GM12878 (cell line): ENCODE results near the gene TMPRSS9. TPM values are rescaled to one million over a fixed set of nuclear protein-coding genes. Genes with fewer than 3 reads are reported as not detected.
"Not testable (repeated sequence)": the region's sequence is repeated elsewhere in the genome, so short reads cannot be mapped to it uniquely, and the experiment has no call there.

Experiments
- ATAC-seq: fragments of 200-7000 bp; cut with Tn5 transposase; 3 replicates; pipeline ENCODE4 v1.9.1; 2020; ENCODE audit warnings: mild to moderate bottlenecking, moderate library complexity
- BruUV-seq: library from RNA; stranded (reverse); fragments of 400-500 nt; replicated peaks from 2 replicates; lab custom pipeline; 2021; lab: Mats Ljungman, UMichigan
- CTCF ChIA-PET: fragments of 300-600 bp; sonication (Branson Sonifier 250); formaldehyde crosslinking; extraction: SDS; loops from one replicate; lab custom pipeline; 2021; ENCODE audit warnings: inconsistent platforms; lab: Yijun Ruan, JAX
- POLR2A ChIA-PET: fragments of 350-600 bp; formaldehyde crosslinking; extraction: SDS; loops from one replicate; lab custom pipeline; 2021; ENCODE audit warnings: inconsistent platforms; lab: Charles Lee
- RAD21 ChIA-PET: fragments of 300-600 bp; sonication (Branson Sonifier 250); formaldehyde crosslinking; loops from one replicate; lab custom pipeline; 2023; ENCODE audit warnings: antibody characterized with exemption; ENCODE audit not compliant: unreplicated experiment; lab: Charles Lee
- SMC1A ChIA-PET: fragments of 300-600 bp; sonication (Branson Sonifier 250); formaldehyde crosslinking; loops from one replicate; lab custom pipeline; 2023; ENCODE audit not compliant: unreplicated experiment, uncharacterized antibody; lab: Charles Lee
- DNase-seq: peaks from one replicate; pipeline ENCODE4 v3.0.0-alpha.2; 2011; ENCODE audit warnings: low read depth, low spot score
- FAIRE-seq: peaks from 3 replicates; lab custom pipeline; 2011; peaks lifted over from hg19 to GRCh38; lab: Jason Lieb, UNC
- H2AFZ ChIP-seq: 2 replicates; pipeline ENCODE4 v1.6.0; 2011; ENCODE audit warnings: low read depth, low read length, control low read depth; ENCODE audit not compliant: control insufficient read depth
- H3K27ac ChIP-seq: 2 replicates; pipeline ENCODE4 v1.5.1; 2011; ENCODE audit warnings: control low read depth; ENCODE audit not compliant: control insufficient read depth, insufficient read depth
- H3K27me3 ChIP-seq, 2 experiments: replicated peaks in 1 of 2; 2 replicates each; pipeline versions ENCODE4 v1.6.0 to v1.6.1; 2011; ENCODE audit warnings: low read length in 1 of 2; ENCODE audit not compliant: control insufficient read depth in 2 of 2, insufficient read depth in 2 of 2
- H3K36me3 ChIP-seq, 2 experiments: 2 replicates each; pipeline ENCODE4 v1.5.1; 2011; ENCODE audit warnings: low read length in 1 of 2; ENCODE audit not compliant: control insufficient read depth in 2 of 2, insufficient read depth in 2 of 2
- H3K4me1 ChIP-seq: 2 replicates; pipeline ENCODE4 v1.6.1; 2011; ENCODE audit warnings: mild to moderate bottlenecking, low read length, moderate library complexity, mixed read lengths; ENCODE audit not compliant: control insufficient read depth, insufficient read depth
- H3K4me2 ChIP-seq: 2 replicates; pipeline ENCODE4 v1.6.0; 2011; ENCODE audit warnings: control low read depth; ENCODE audit not compliant: control insufficient read depth, insufficient read depth
- H3K4me3 ChIP-seq: fragments of 200-600 bp; sonication (generic); 2 replicates; pipeline ENCODE4 v1.5.1; 2016
- H3K79me2 ChIP-seq: 2 replicates; pipeline ENCODE4 v1.6.0; 2011; ENCODE audit warnings: low read length; ENCODE audit not compliant: control insufficient read depth, insufficient read depth
- H3K9ac ChIP-seq: 2 replicates; pipeline ENCODE4 v1.8.0; 2011; ENCODE audit warnings: low read length, control low read depth, mixed read lengths; ENCODE audit not compliant: control insufficient read depth, insufficient read depth
- H3K9me3 ChIP-seq: replicated peaks from 3 replicates; pipeline ENCODE4 v1.5.1; 2011; ENCODE audit warnings: mild to moderate bottlenecking, low read length; ENCODE audit not compliant: control insufficient read depth, insufficient read depth
- H4K20me1 ChIP-seq: 2 replicates; pipeline ENCODE4 v1.6.0; 2011; ENCODE audit not compliant: control insufficient read depth, insufficient read depth
- WGBS: methylation state at CpG from one replicate; pipeline ENCODE4 v1.1.6; 2016; ENCODE audit warnings: low lambda C conversion rate; ENCODE audit not compliant: insufficient replicate concordance, insufficient coverage; ENCODE audit errors: missing lambda C conversion rate; 5-methylcytosine and 5-hydroxymethylcytosine counted together
- in situ Hi-C: fragments of 300-500 bp; cut with MboI; formaldehyde crosslinking; loops from 9 replicates; pipeline ENCODE4 v1.14.3; 2018; ENCODE audit warnings: mixed read lengths
- intact Hi-C: fragments of 100-400 bp; cut with micrococcal nuclease; formaldehyde crosslinking; loops from one replicate; pipeline ENCODE4 v1.14.2; 2022; ENCODE audit not compliant: unreplicated experiment
- polyA plus RNA-seq, 11 experiments: library from polyadenylated mRNA; depleted of rRNA in 4 of 11; unstranded in 6 of 11; stranded (reverse) in 5 of 11; fragments of >200 nt; fragmentation: Nextera tagmentation in 4 of 11; fragmentation: Illumina TruSeq in 1 of 11; extraction: Ambion mirVana in 4 of 11; extraction: Trizol in 1 of 11; gene quantifications; 1 replicate in 1 of 11; 2 replicates in 10 of 11; pipeline versions ENCODE4 v1.2.1 to v1.2.3, GENCODE V29; 2011 to 2016; ENCODE audit warnings: inconsistent platforms in 2 of 11, missing spikeins in 2 of 11, low read depth in 1 of 11
- total RNA-seq, 4 experiments: library from RNA; depleted of rRNA in 3 of 4; stranded (reverse); fragments of >200 nt in 3 of 4; fragmentation: Illumina TruSeq in 1 of 4; extraction: Trizol in 1 of 4; gene quantifications; 2 replicates each; pipeline versions ENCODE4 v1.2.1 to v1.2.3, GENCODE V29; 2013 to 2021

TMPRSS9 gene
- total and polyA plus RNA-seq, 10 of the 15 experiments (the other 5 are each of a cell fraction or from before 2014, with no cell fraction given), result 0.24 TPM; not detected in 9

DNA sequence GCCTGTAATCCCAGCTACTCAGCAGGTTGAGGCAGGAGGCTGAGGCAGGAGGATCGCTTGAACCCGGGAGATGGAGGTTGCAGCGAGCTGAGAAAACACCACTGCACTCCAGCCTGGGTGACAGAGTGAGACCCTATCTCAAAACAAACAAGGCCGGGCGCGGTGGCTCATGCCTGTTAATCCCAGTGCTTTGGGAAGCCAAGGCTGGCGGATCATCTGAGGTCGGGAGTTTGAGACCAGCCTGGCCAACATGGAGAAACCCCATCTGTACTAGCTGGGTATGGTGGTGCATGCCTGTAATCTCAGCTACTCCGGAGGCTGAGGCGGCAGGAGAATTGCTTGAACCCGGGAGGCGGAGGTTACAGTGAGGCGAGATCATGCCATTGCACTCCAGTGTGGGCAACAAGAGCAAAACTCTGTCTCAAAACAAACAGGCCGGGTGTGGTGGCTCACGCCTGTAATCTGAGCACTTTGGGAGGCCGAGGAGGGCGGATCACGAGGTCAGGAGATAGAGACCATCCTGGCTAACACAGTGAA lies 35.3 kb downstream of the TMPRSS9 start:
- H3K79me2 ChIP-seq, H3K9me3 ChIP-seq, H2AFZ ChIP-seq, BruUV-seq, H3K27me3 ChIP-seq, H3K36me3 ChIP-seq, H3K4me3 ChIP-seq, H3K9ac ChIP-seq, in situ Hi-C loops, POLR2A ChIA-PET, H3K4me1 ChIP-seq, H4K20me1 ChIP-seq, DNase-seq, FAIRE-seq, ATAC-seq: not testable (repeated sequence)
- H3K4me2 ChIP-seq, result peak overlapping the region; percentile 17; the same call in 1 of the 2 replicates
- peak overlapping the region; percentile 62 for H3K27ac ChIP-seq
- SMC1A ChIA-PET, result interaction anchor here (1.4 to 1.9 kb wide), 2 partner anchors 133 to 219 kb away, joined by 3 to 5 read pairs; no protein-coding TSS in a partner anchor
- 99% methylated on average over 18 of the region's 18 CpGs for WGBS
- CTCF ChIA-PET, result interaction anchor here (1.1 to 5.6 kb wide), 3 partner anchors 133 to 241 kb away, joined by 3 to 66 read pairs (median 24); no protein-coding TSS in a partner anchor
- RAD21 ChIA-PET, result interaction anchor here (1.2 to 5.3 kb wide), 6 partner anchors 32 to 241 kb away, joined by 3 to 31 read pairs (median 4); partner anchors contain the start of gene TIMM13
- intact Hi-C loops, result loop anchor here (10.0 kb wide), 1 partner anchor 219 kb away; no protein-coding TSS in a partner anchor

DNA sequence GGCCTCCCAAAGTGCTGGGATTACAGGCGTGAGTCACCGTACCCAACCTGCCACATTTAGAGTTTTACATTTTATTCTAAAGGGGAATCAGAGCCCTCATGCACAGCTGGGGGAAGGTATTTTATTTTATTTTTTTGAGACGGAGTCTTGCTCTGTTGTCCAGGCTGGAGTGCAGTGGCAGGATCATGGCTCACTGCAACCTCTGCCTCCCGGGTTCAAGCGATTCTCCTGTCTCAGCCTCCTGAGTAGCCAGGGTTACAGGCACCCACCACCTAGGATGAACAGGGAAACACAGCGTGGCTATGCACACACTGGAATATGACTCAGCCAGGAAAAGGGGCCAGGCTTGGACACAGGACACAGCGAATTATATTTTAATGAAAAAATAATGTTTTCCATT lies 37.1 kb downstream of the TMPRSS9 start:
- in situ Hi-C loops, H3K4me3 ChIP-seq, H3K4me2 ChIP-seq, H2AFZ ChIP-seq, H3K36me3 ChIP-seq, H3K9me3 ChIP-seq, H3K27ac ChIP-seq, H3K79me2 ChIP-seq, FAIRE-seq, BruUV-seq, H3K4me1 ChIP-seq, RAD21 ChIA-PET, H4K20me1 ChIP-seq, ATAC-seq, H3K27me3 ChIP-seq, H3K9ac ChIP-seq, DNase-seq: not testable (repeated sequence)
- intact Hi-C loops, result loop anchor here (10.0 kb wide), 1 partner anchor 218 kb away; no protein-coding TSS in a partner anchor
- POLR2A ChIA-PET, result interaction anchor here (0.6 kb wide), 1 partner anchor 58 kb away, joined by 3 read pairs; no protein-coding TSS in a partner anchor
- SMC1A ChIA-PET, result interaction anchor here (1.1 kb wide), 1 partner anchor 222 kb away, joined by 3 read pairs; no protein-coding TSS in a partner anchor
- 97% methylated on average over 7 of the region's 7 CpGs for WGBS
- CTCF ChIA-PET, result interaction anchor here (0.5 kb wide), 1 partner anchor 227 kb away, joined by 3 read pairs; no protein-coding TSS in a partner anchor
